Measurements from ENCODE around the gene KHDC4. TPM values are rescaled to one million over a fixed set of nuclear protein-coding genes. Genes with fewer than 3 reads are reported as not detected.

The KHDC4 gene
- total RNA-seq, 2 donors from 2014 or later: 59.9 to 63.1 TPM

DNA sequence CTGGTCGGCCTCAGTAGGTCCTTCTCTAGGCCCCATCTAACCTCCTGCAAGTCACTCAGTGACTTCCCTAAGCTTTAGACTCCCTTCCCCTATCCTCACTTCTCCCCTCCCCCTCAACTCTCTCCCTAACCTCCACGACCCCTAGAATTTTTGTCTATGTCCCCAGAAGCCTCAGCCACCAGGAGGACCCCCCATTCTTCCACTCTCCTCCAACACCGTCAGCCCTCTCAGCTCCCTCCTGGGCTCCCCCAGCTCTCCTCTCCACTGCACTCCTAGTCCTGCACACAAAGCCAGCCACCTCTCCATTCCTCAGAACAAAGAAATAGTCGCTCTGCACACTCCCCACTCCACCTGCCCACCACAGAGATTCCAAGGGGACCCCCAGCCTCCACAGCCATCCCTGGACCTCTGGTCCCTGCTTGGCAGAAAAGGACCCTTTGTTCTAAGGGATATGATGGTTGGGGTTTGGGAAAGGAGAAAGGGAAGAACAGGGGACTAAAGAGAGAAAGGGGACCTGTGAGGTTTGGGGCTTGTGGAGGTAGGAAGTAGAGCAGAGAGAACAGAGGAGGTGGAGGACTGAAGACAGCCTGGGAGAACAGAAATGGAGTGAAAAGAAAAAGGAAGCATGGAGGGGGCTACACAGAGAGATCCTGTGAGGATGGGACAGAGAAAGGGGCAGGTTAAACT is 41.3 kb upstream of the KHDC4 start:
- Mint-ChIP-seq H3K27me3 (no peaks in the 10 kb centered on the region), H3K4me3 (peak overlapping the region; percentile 99), H3K4me1 (peaks cover 78% of the 10 kb centered on the region), H3K27ac (peak overlapping the region; percentile 96), H3K36me3 (ENCODE audit: low read depth) (peaks cover 15% of the 10 kb centered on the region)
- DNase-seq (no peak), ATAC-seq (no peak)
- H3K9me3 ChIP-seq (ENCODE audit: control insufficient read depth, low read length, poor library complexity, severe bottlenecking): no peaks in the 10 kb centered on the region

DNA sequence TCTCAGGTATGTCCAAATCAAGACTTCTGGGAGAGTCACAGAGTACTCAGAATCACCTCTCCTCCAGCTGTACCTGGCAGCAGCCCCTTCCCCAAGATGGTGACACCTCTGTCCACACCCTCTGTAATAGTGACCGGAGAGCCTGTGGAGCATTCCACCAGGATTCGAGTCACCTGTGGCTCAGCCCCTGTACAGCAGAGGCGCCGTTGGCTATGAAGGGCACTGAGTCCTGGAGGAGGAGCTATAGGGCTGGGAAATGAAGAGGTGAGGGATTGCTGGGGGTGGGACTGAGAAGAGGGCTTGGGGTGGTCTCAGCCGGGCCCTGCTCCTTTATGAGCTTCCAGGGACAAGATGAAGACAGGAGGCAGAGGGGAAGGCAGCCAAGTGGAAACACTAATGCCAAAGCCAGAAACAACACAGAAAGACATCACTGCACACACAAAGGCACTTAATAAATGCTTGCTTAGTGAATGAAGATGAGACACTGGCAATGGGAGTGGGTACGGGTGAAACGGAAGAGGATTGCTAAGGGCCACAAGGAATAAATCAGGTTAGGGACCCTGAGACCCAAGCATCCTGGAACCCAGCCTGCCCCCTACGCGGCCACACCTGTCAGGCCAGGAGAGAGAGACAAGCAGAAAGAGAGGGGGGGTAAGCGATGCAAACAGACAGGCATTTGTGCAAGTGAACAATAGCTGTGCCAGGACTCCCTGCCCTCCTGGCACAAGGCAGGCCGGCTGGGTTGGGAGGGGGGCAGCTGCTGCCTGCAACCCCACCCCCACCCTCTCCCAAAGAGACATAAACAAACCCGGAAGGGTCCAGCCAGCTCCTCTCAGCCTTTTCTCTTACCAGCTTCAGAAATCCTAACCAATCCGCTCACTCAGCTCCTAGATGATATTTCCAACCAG is 40.2 kb upstream of the KHDC4 start:
- H3K27ac Mint-ChIP-seq: peak overlapping the region; percentile 96
- H3K36me3 Mint-ChIP-seq (ENCODE audit: low read depth): peaks cover 17% of the 10 kb centered on the region
- ATAC-seq: no peak
- no peaks in the 10 kb centered on the region for H3K9me3 ChIP-seq (ENCODE audit: control insufficient read depth, low read length, poor library complexity, severe bottlenecking)
- H3K4me3 Mint-ChIP-seq: peak overlapping the region; percentile 99
- peaks cover 78% of the 10 kb centered on the region for H3K4me1 Mint-ChIP-seq
- DNase-seq: no peak
- H3K27me3 Mint-ChIP-seq: no peaks in the 10 kb centered on the region

DNA sequence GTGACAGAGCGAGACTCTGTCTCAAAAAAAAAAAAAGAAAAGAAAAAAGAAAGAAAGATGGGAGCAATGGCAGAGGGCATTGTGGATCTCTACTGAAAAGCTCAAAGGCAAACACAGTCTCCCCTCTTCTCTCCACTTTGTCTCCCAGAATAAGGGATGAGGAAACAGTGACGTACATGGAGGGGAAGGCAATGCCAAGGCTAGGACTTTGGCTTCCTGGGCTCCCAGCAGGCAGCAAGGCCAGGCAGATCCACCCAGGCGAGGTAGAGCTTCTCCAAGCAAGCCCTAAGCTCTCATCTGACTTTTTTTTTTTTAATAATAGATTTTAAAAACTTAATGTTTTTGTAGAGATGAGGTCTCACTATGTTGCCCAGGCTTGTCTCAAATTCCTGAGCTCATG is 39.5 kb upstream of the KHDC4 start:
- peak overlapping the region; percentile 99 for H3K4me3 Mint-ChIP-seq
- DNase-seq (no peak), ATAC-seq (no peak)
- H3K36me3 Mint-ChIP-seq (ENCODE audit: low read depth): peaks cover 20% of the 10 kb centered on the region
- H3K4me1 Mint-ChIP-seq: peaks cover 79% of the 10 kb centered on the region
- H3K27me3 Mint-ChIP-seq: no peaks in the 10 kb centered on the region
- no peaks in the 10 kb centered on the region for H3K9me3 ChIP-seq (ENCODE audit: control insufficient read depth, low read length, poor library complexity, severe bottlenecking)
- peak overlapping the region; percentile 96 for H3K27ac Mint-ChIP-seq

DNA sequence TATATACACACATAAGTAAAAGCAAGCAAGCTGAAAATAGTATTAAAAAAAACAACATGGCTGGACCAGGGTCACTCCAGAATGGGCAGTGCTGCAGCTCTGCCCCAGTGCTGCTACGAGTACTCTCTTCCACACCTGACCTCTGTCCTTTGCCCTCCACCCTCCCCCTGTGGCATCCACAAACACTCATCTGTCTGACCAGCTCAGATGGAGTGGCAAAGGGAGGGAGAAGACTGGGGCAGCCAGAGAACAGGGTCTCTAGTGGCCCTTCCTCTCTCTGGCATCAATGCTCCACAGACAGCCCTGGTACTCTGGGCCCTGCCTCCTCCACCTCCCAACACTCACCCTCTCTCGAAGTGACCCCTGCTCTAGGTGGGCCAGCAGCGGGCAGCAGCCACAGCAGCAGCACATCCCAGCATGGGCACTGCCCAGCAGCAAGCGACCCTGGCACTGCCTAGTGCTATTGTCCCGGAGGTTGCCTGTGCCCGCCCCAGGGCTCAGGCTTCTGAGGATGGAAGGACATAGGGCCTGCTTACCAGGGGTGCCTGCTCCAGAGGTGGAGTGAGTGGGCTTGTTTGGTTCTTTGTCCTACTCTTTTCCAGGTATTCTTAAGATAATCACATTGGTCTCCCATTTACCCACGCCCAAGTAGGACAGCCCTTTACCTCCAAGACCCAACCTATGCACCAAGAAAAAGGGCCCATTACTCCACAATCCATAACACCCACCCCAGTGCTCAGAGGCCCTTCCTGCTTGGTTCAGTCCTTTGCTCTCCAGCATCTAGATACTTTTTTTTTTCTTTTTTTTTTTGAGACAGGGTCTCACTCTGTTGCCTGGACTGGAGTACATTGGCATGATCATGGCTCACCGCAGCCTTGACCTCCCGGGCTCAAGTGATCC is 37.9 kb upstream of the KHDC4 start:
- Mint-ChIP-seq H3K4me3 (peak overlapping the region; percentile 99), H3K36me3 (ENCODE audit: low read depth) (peaks cover 15% of the 10 kb centered on the region)

DNA sequence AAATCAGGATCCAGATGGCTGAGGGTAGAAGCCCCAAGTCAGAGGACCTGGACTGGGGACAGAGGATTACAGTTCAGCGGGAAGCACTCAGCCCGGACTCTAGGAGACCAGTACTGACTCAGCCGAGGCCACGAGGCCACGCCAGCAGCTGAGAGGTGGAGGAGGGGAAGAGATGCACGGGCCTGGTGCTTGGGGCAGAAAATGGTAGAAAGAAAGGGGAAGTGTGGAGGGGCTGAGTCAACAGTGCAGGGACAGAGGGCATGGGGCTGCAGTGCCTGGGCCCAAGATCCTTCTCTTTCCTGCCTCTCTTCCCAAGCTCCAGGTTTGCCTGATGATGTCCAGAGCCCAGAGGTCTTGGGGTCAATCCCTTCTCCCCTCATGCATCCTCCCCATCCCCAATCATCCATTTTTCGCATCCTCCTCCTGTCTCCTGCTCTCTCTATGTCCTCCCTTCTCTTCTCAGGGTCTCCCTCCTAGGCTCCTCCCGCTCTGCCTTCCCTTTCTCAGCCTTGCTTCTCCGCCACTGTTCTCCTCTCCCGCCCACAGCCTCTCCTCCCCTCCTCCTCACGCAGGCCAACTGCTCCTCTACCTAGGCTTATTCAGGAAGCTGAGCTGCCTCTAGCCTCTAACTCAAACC is 36.4 kb upstream of the KHDC4 start:
- Mint-ChIP-seq H3K4me1 (peaks cover 81% of the 10 kb centered on the region), H3K27ac (peak overlapping the region; percentile 93), H3K36me3 (ENCODE audit: low read depth) (peaks cover 11% of the 10 kb centered on the region), H3K27me3 (no peaks in the 10 kb centered on the region), H3K4me3 (peak overlapping the region; percentile 83)
- H3K9me3 ChIP-seq (ENCODE audit: control insufficient read depth, low read length, poor library complexity, severe bottlenecking): no peaks in the 10 kb centered on the region
- ATAC-seq: peak; percentile 64
- DNase-seq: no peak

More for the DNA sequence above, 37.9 kb upstream of the KHDC4 start:
- DNase-seq (no peak), ATAC-seq (no peak)
- H3K4me1 Mint-ChIP-seq: peaks cover 91% of the 10 kb centered on the region
- peak overlapping the region; percentile 93 for H3K27ac Mint-ChIP-seq
- H3K27me3 Mint-ChIP-seq: no peaks in the 10 kb centered on the region
- H3K9me3 ChIP-seq (ENCODE audit: control insufficient read depth, low read length, poor library complexity, severe bottlenecking): no peaks in the 10 kb centered on the region

DNA sequence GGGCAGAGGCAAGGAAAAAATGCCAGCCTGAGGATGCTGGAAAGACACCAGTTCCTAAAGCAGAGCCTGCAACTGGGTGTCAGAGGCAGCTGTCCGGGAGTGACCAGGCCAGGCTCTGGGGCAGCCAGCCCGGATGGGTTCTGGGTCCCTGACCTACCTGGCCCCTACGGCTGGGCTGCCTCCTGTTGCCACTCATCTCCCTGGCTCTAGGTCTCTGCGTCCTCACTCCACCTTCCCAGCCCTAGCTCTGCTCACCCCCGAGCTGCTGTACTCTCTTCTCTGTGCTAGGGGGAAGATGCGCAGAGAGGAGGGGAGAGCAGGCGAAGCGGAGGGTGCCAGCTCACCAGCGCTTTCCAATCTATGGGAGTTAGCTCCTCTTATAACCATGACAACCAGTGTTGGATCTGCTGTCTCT is 35.2 kb upstream of the KHDC4 start:
- H3K9me3 ChIP-seq (ENCODE audit: control insufficient read depth, low read length, poor library complexity, severe bottlenecking): no peaks in the 10 kb centered on the region
- Mint-ChIP-seq H3K27ac (peak overlapping the region; percentile 93), H3K27me3 (no peaks in the 10 kb centered on the region), H3K36me3 (ENCODE audit: low read depth) (peaks cover 8% of the 10 kb centered on the region), H3K4me3 (peak overlapping the region; percentile 83), H3K4me1 (peaks cover 73% of the 10 kb centered on the region)
- ATAC-seq: no peak
- DNase-seq: no peak

DNA sequence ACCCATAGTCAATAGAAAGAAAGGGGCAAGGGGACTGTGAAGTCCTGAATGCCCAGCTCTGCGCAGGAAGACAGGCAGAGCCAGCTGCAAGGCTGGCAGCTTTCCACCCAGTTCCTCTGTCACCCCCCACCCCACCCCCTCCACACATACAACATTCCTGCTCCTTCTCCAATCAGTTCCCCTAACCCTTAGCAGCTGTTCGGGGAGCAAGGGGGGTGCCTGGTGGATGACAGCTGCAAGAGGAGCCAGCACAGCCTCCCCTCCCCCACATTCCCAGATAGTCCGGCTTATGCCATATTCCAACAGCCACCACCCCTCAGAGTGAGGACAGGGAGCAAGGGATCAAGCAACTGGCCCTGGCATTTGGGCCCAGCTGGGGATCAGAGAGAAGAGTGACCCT is 34.5 kb upstream of the KHDC4 start:
- H3K4me3 Mint-ChIP-seq: peak overlapping the region; percentile 72
- H3K36me3 Mint-ChIP-seq (ENCODE audit: low read depth): peaks cover 8% of the 10 kb centered on the region
- H3K9me3 ChIP-seq (ENCODE audit: control insufficient read depth, low read length, poor library complexity, severe bottlenecking): no peaks in the 10 kb centered on the region
- DNase-seq: no peak
- no peaks in the 10 kb centered on the region for H3K27me3 Mint-ChIP-seq
- H3K27ac Mint-ChIP-seq: peak overlapping the region; percentile 93
- H3K4me1 Mint-ChIP-seq: peaks cover 67% of the 10 kb centered on the region
- ATAC-seq: no peak

DNA sequence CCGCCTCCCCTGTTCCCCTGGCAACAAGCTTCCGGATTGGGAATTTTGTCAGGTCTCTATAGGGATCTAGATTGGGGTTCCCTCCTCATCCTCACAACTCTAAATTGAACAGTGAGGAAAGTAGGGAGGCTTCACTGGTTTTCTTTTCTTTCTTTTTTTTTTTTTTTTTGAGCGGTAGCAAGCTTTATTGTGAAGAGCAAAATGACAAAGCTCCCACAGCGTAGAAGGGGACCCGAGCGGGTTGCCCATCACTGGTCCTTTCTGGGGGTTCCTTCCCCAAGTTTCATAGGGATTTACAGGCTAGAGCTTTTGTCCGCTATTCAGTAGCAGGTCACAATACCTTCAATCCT is 33.8 kb upstream of the KHDC4 start:
- Mint-ChIP-seq H3K27me3 (no peaks in the 10 kb centered on the region), H3K4me3 (peak overlapping the region; percentile 83), H3K27ac (peak overlapping the region; percentile 93), H3K4me1 (peaks cover 61% of the 10 kb centered on the region), H3K36me3 (ENCODE audit: low read depth) (peaks cover 8% of the 10 kb centered on the region)
- DNase-seq (no peak), ATAC-seq (no peak)
- H3K9me3 ChIP-seq (ENCODE audit: control insufficient read depth, low read length, poor library complexity, severe bottlenecking): no peaks in the 10 kb centered on the region

DNA sequence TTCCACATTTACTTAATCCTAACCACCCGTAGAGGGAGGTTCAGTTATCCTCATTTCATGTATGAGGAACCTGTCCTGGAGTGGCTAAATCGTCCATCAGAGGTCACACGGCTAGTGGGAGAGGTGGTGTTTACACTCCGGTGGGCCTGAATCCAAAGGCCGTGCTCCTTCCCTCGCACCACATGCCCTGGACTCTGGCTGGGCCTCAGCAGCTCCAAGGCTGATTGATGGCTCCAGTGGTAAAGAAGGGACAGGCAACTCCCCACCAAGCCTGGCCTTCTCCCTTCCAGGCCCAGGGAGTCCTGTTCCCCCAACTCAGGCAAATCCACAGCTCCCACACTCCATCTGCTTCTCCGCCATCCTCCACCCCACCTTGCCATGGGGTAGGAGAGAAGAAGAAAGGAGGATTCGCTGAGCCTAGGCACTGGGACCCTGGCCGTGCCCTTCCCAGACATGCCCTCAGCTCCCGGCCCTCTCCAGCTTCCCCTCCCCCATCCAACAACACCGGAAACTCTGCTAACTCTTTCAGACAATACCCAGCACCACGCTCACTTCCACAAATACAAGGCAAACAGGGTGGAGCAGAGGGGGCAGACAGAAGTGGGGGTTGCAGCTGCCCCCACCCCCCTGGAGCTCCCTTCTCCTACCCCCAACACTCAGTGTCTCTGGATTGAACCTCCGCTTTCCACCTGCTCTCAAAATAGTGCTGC is 33.3 kb upstream of the KHDC4 start:
- peak overlapping the region; percentile 83 for H3K4me3 Mint-ChIP-seq
- no peaks in the 10 kb centered on the region for H3K27me3 Mint-ChIP-seq
- DNase-seq (no peak), ATAC-seq (peak; percentile 47)
- peaks cover 59% of the 10 kb centered on the region for H3K4me1 Mint-ChIP-seq
- H3K27ac Mint-ChIP-seq: peak overlapping the region; percentile 93
- H3K36me3 Mint-ChIP-seq (ENCODE audit: low read depth): peaks cover 8% of the 10 kb centered on the region
- no peaks in the 10 kb centered on the region for H3K9me3 ChIP-seq (ENCODE audit: control insufficient read depth, low read length, poor library complexity, severe bottlenecking)

DNA sequence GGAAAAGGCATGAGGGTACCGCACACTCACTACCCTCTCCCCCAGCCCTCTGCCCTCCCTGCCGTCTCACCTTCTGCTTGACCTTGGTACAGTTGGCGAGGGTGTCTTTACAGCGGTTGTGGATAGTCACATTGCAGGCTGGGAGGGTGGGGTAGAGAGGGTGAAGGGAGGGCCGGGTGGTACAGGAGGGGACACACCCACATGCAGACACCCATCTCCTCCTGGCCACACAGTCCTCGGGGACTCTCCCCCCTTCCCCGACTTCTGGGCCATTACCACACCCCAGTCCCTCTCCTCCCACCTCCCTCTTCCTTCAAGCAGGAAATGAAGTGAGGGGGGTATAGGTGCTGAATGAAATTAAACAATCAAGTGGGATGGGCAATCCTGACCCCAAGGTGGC is 32.5 kb upstream of the KHDC4 start:
- Mint-ChIP-seq H3K4me3 (no peak overlapping the region), H3K36me3 (ENCODE audit: low read depth) (peaks cover 8% of the 10 kb centered on the region), H3K4me1 (peaks cover 52% of the 10 kb centered on the region), H3K27me3 (no peaks in the 10 kb centered on the region), H3K27ac (peak overlapping the region; percentile 93)
- H3K9me3 ChIP-seq (ENCODE audit: control insufficient read depth, low read length, poor library complexity, severe bottlenecking): no peaks in the 10 kb centered on the region
- no peak for DNase-seq
- no peak for ATAC-seq

DNA sequence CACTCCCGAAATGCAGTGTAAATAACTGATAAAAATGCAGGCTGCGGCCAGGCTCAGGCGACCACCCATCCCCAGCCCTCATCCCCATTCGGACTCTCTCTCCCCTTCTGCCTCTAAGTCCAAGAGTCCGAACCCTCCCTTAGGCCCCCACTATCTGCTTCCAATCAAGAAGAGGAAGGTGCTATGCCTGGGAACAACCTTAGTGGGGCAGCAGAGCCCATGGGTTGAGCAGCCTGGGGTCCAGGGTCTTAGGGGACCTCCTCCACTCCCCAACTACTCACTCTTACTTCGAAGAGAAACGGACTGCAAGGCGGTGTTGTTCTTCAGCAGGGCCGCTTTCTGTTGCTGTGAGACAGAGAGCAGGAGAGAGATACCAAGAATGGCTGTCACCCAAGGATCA is 31.9 kb upstream of the KHDC4 start:
- peak overlapping the region; percentile 93 for H3K27ac Mint-ChIP-seq
- no peaks in the 10 kb centered on the region for H3K9me3 ChIP-seq (ENCODE audit: control insufficient read depth, low read length, poor library complexity, severe bottlenecking)
- no peak overlapping the region for H3K4me3 Mint-ChIP-seq
- ATAC-seq (no peak), DNase-seq (no peak)
- peaks cover 8% of the 10 kb centered on the region for H3K36me3 Mint-ChIP-seq (ENCODE audit: low read depth)
- no peaks in the 10 kb centered on the region for H3K27me3 Mint-ChIP-seq
- H3K4me1 Mint-ChIP-seq: peaks cover 48% of the 10 kb centered on the region

DNA sequence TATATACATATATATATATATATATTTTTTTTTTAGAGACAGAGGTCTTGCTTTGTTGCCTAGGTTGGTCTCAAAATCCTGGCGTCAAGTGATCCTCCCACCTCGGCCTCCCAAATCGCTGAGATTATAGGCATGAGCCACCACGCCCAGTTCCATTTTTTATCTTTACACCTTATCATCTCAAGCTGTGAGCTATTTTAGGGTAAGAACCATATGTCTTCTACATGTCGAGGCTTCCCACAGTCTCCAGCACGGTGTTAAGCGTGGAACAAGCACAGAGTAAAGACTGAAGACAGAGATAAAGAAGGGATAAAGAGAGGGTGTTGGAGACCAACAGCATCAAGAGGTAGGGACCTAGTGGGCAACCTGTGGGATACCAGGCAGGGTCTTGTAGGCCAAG is 30.0 kb upstream of the KHDC4 start:
- Mint-ChIP-seq H3K27me3 (no peaks in the 10 kb centered on the region), H3K36me3 (ENCODE audit: low read depth) (peaks cover 8% of the 10 kb centered on the region), H3K4me1 (peaks cover 30% of the 10 kb centered on the region), H3K4me3 (no peak overlapping the region), H3K27ac (peak overlapping the region; percentile 93)
- H3K9me3 ChIP-seq (ENCODE audit: control insufficient read depth, low read length, poor library complexity, severe bottlenecking): no peaks in the 10 kb centered on the region
- DNase-seq (no peak), ATAC-seq (no peak)

All from T-helper 17 cell (primary cell).